Stimulated activated naive B cell treated with anti-CD40 and anti-IgM and Interleukin-4, amounts not matched to agents 10 μg/mL and 1 μg/mL and 100 μg/mL, for 72 hours (primary cell): ENCODE measurements around the gene PTPRK.

Experiments used
- ATAC-seq, 2 donors: fragments of 150-1000 bp; cut with Tn5 transposase; replicated peaks; 2 replicates each; pipeline ENCODE4 v1.10.0; 2021; ENCODE audit warnings: moderate library complexity in 1 of 2
- DNase-seq: peaks from one replicate; pipeline ENCODE4 v3.0.0; 2021
- H3K27ac Mint-ChIP-seq: one replicate; pipeline ENCODE4 v1.8.0; 2022; ENCODE audit warnings: mild to moderate bottlenecking, mixed read lengths
- H3K27me3 Mint-ChIP-seq, 2 donors: one replicate each; pipeline ENCODE4 v1.8.0; 2022; ENCODE audit warnings: mixed read lengths in 2 of 2
- H3K36me3 Mint-ChIP-seq, 2 donors: one replicate each; pipeline ENCODE4 v1.8.0; 2022; ENCODE audit warnings: mixed read lengths in 2 of 2, mild to moderate bottlenecking in 1 of 2
- H3K4me1 Mint-ChIP-seq, 2 donors: one replicate each; pipeline ENCODE4 v1.8.0; 2022; ENCODE audit warnings: mixed read lengths in 2 of 2, mild to moderate bottlenecking in 1 of 2
- H3K4me3 Mint-ChIP-seq, 2 donors: one replicate each; pipeline ENCODE4 v1.8.0; 2022; ENCODE audit warnings: mild to moderate bottlenecking in 2 of 2, mixed read lengths in 2 of 2, moderate library complexity in 1 of 2
- H3K9me3 Mint-ChIP-seq, 2 donors: one replicate each; pipeline ENCODE4 v1.8.0; 2022; ENCODE audit warnings: mixed read lengths in 2 of 2, mild to moderate bottlenecking in 1 of 2

Gene PTPRK

GRCh38 chr6:128417698-128418097, 102.7 kb downstream of the PTPRK start:
- DNase-seq (no peak), ATAC-seq (no peak)
- no peaks in the 10 kb centered on the region for H3K27me3 Mint-ChIP-seq
- no peak overlapping the region for H3K27ac Mint-ChIP-seq
- no peaks in the 10 kb centered on the region for H3K4me1 Mint-ChIP-seq
- H3K4me3 Mint-ChIP-seq, result no peak overlapping the region
- H3K36me3 Mint-ChIP-seq, result no peaks in the 10 kb centered on the region
- H3K9me3 Mint-ChIP-seq, result peaks cover 0 to 5% of the 10 kb centered on the region in 2 donors

- DNase-seq, result no peak
- H3K4me3 Mint-ChIP-seq, result no peak overlapping the region
- H3K36me3 Mint-ChIP-seq, result no peaks in the 10 kb centered on the region
- ATAC-seq, result no peak
- H3K27me3 Mint-ChIP-seq, result no peaks in the 10 kb centered on the region
- no peaks in the 10 kb centered on the region for H3K4me1 Mint-ChIP-seq
- no peak overlapping the region for H3K27ac Mint-ChIP-seq
- H3K9me3 Mint-ChIP-seq, result peaks cover 0 to 5% of the 10 kb centered on the region in 2 donors
Measured at GRCh38 chr6:128415387-128415786, 105.0 kb downstream of the PTPRK start.

GRCh38 chr6:128414943-128415342, 105.5 kb downstream of the PTPRK start:
- Mint-ChIP-seq H3K27me3 (no peaks in the 10 kb centered on the region), H3K36me3 (no peaks in the 10 kb centered on the region), H3K9me3 (peaks cover 0 to 5% of the 10 kb centered on the region in 2 donors)

GRCh38 chr6:128413291-128413690, 107.1 kb downstream of the PTPRK start:
- Mint-ChIP-seq H3K4me1 (no peaks in the 10 kb centered on the region), H3K4me3 (no peak overlapping the region), H3K27ac (no peak overlapping the region), H3K9me3 (no peaks in the 10 kb centered on the region), H3K36me3 (no peaks in the 10 kb centered on the region), H3K27me3 (no peaks in the 10 kb centered on the region)
- no peak for ATAC-seq
- no peak for DNase-seq

More at GRCh38 chr6:128414943-128415342, 105.5 kb downstream of the PTPRK start:
- Mint-ChIP-seq H3K27ac (no peak overlapping the region), H3K4me3 (no peak overlapping the region), H3K4me1 (no peaks in the 10 kb centered on the region)
- no peak for DNase-seq
- ATAC-seq, result no peak

- Mint-ChIP-seq H3K4me1 (no peaks in the 10 kb centered on the region), H3K27ac (no peak overlapping the region), H3K36me3 (no peaks in the 10 kb centered on the region), H3K4me3 (no peak overlapping the region), H3K27me3 (no peaks in the 10 kb centered on the region), H3K9me3 (no peaks in the 10 kb centered on the region)
- no peak for DNase-seq
- no peak for ATAC-seq
Measured at GRCh38 chr6:128412680-128413079, 107.7 kb downstream of the PTPRK start.

- no peak for DNase-seq
- no peak overlapping the region for H3K27ac Mint-ChIP-seq
- no peaks in the 10 kb centered on the region for H3K27me3 Mint-ChIP-seq
- no peak for ATAC-seq
- no peaks in the 10 kb centered on the region for H3K4me1 Mint-ChIP-seq
- H3K4me3 Mint-ChIP-seq, result no peak overlapping the region
- H3K36me3 Mint-ChIP-seq, result no peaks in the 10 kb centered on the region
- H3K9me3 Mint-ChIP-seq, result no peaks in the 10 kb centered on the region
Measured at GRCh38 chr6:128410584-128410983, 109.8 kb downstream of the PTPRK start.

- H3K27ac Mint-ChIP-seq, result no peak overlapping the region
- no peak for ATAC-seq
- H3K9me3 Mint-ChIP-seq, result no peaks in the 10 kb centered on the region
- no peaks in the 10 kb centered on the region for H3K4me1 Mint-ChIP-seq
- H3K4me3 Mint-ChIP-seq, result no peak overlapping the region
- no peaks in the 10 kb centered on the region for H3K36me3 Mint-ChIP-seq
- DNase-seq, result no peak
- peaks cover 0 to 3% of the 10 kb centered on the region in 2 donors for H3K27me3 Mint-ChIP-seq
Measured at GRCh38 chr6:128409003-128409402, 111.4 kb downstream of the PTPRK start.

- Mint-ChIP-seq H3K27ac (no peak overlapping the region), H3K36me3 (no peaks in the 10 kb centered on the region), H3K4me3 (no peak overlapping the region), H3K27me3 (peaks cover 0 to 3% of the 10 kb centered on the region in 2 donors), H3K4me1 (no peaks in the 10 kb centered on the region), H3K9me3 (no peaks in the 10 kb centered on the region)
- ATAC-seq, result no peak
- no peak for DNase-seq
Measured at GRCh38 chr6:128406453-128406852, 113.9 kb downstream of the PTPRK start.

- Mint-ChIP-seq H3K9me3 (no peaks in the 10 kb centered on the region), H3K27ac (no peak overlapping the region), H3K4me1 (no peaks in the 10 kb centered on the region), H3K4me3 (no peak overlapping the region), H3K27me3 (peaks cover 0 to 3% of the 10 kb centered on the region in 2 donors), H3K36me3 (no peaks in the 10 kb centered on the region)
- ATAC-seq (no peak), DNase-seq (no peak)
Measured at GRCh38 chr6:128403618-128404444, 116.6 kb downstream of the PTPRK start.

GRCh38 chr6:128400875-128401274, 119.5 kb downstream of the PTPRK start:
- peaks cover 0 to 7% of the 10 kb centered on the region in 2 donors for H3K27me3 Mint-ChIP-seq
- no peak overlapping the region for H3K4me3 Mint-ChIP-seq
- no peak overlapping the region for H3K27ac Mint-ChIP-seq
- H3K4me1 Mint-ChIP-seq, result no peaks in the 10 kb centered on the region
- no peak for ATAC-seq
- H3K9me3 Mint-ChIP-seq, result no peaks in the 10 kb centered on the region
- no peak for DNase-seq
- H3K36me3 Mint-ChIP-seq, result no peaks in the 10 kb centered on the region

GRCh38 chr6:128397996-128398395, 122.4 kb downstream of the PTPRK start:
- no peak for DNase-seq
- Mint-ChIP-seq H3K27me3 (peaks cover 0 to 4% of the 10 kb centered on the region in 2 donors), H3K27ac (no peak overlapping the region), H3K4me3 (no peak overlapping the region), H3K9me3 (no peaks in the 10 kb centered on the region), H3K36me3 (no peaks in the 10 kb centered on the region), H3K4me1 (no peaks in the 10 kb centered on the region)
- no peak for ATAC-seq

- no peak overlapping the region for H3K4me3 Mint-ChIP-seq
- DNase-seq (no peak), ATAC-seq (no peak)
- no peaks in the 10 kb centered on the region for H3K36me3 Mint-ChIP-seq
- H3K9me3 Mint-ChIP-seq, result no peaks in the 10 kb centered on the region
- H3K27ac Mint-ChIP-seq, result no peak overlapping the region
- H3K4me1 Mint-ChIP-seq, result no peaks in the 10 kb centered on the region
- H3K27me3 Mint-ChIP-seq, result peaks cover 0 to 7% of the 10 kb centered on the region in 2 donors
Measured at GRCh38 chr6:128395596-128395995, 124.8 kb downstream of the PTPRK start.

GRCh38 chr6:128395188-128395587, 125.2 kb downstream of the PTPRK start:
- no peaks in the 10 kb centered on the region for H3K9me3 Mint-ChIP-seq
- no peak for ATAC-seq
- no peak for DNase-seq
- no peaks in the 10 kb centered on the region for H3K36me3 Mint-ChIP-seq
- no peak overlapping the region for H3K4me3 Mint-ChIP-seq
- no peak overlapping the region for H3K27ac Mint-ChIP-seq
- H3K27me3 Mint-ChIP-seq, result peaks cover 0 to 7% of the 10 kb centered on the region in 2 donors
- no peaks in the 10 kb centered on the region for H3K4me1 Mint-ChIP-seq

GRCh38 chr6:128394167-128394566, 126.2 kb downstream of the PTPRK start:
- no peaks in the 10 kb centered on the region for H3K9me3 Mint-ChIP-seq
- DNase-seq, result no peak
- no peak overlapping the region for H3K4me3 Mint-ChIP-seq
- H3K36me3 Mint-ChIP-seq, result no peaks in the 10 kb centered on the region
- no peak overlapping the region for H3K27ac Mint-ChIP-seq
- no peak for ATAC-seq
- H3K27me3 Mint-ChIP-seq, result peaks cover 5 to 7% of the 10 kb centered on the region in 2 donors
- H3K4me1 Mint-ChIP-seq, result no peaks in the 10 kb centered on the region

GRCh38 chr6:128389820-128390534, 130.4 kb downstream of the PTPRK start:
- H3K36me3 Mint-ChIP-seq, result no peaks in the 10 kb centered on the region
- H3K27me3 Mint-ChIP-seq, result peaks cover 3 to 5% of the 10 kb centered on the region in 2 donors
- DNase-seq, result no peak
- no peak overlapping the region for H3K27ac Mint-ChIP-seq
- no peak overlapping the region for H3K4me3 Mint-ChIP-seq
- H3K4me1 Mint-ChIP-seq, result no peaks in the 10 kb centered on the region
- H3K9me3 Mint-ChIP-seq, result no peaks in the 10 kb centered on the region
- no peak for ATAC-seq
